Measurements from ENCODE around the gene BUB1. TPM values are rescaled to one million over a fixed set of nuclear protein-coding genes. Genes with fewer than 3 reads are reported as not detected.

BUB1 gene
- total RNA-seq, 1 donor from 2014 or later = 80.4 TPM

- Mint-ChIP-seq H3K27me3 (ENCODE audit: low read depth) (no peaks in the 10 kb centered on the region), H3K36me3 (ENCODE audit: low read depth) (peaks cover 3% of the 10 kb centered on the region), H3K9me3 (peaks cover 4% of the 10 kb centered on the region), H3K27ac (ENCODE audit: unreplicated experiment) (no peak overlapping the region), H3K4me1 (peaks cover 28% of the 10 kb centered on the region), H3K4me3 (no peak overlapping the region)
- no peak for DNase-seq (ENCODE audit: low read depth, low spot score)
- TF ChIP-seq CTCF (conservative IDR thresholded peaks at IDR 0.05) = no peak
Observed at GRCh38 chr2:110682872-110683271, 5.0 kb upstream of the BUB1 start.

GRCh38 chr2:110682267-110682666 is 4.4 kb upstream of the BUB1 start:
- peaks cover 29% of the 10 kb centered on the region for H3K4me1 Mint-ChIP-seq
- H3K9me3 Mint-ChIP-seq = peaks cover 2% of the 10 kb centered on the region
- H3K27me3 Mint-ChIP-seq (ENCODE audit: low read depth) = no peaks in the 10 kb centered on the region
- DNase-seq (ENCODE audit: low read depth, low spot score) = no peak
- no peak for TF ChIP-seq CTCF (conservative IDR thresholded peaks at IDR 0.05)
- no peak overlapping the region for H3K4me3 Mint-ChIP-seq
- H3K27ac Mint-ChIP-seq (ENCODE audit: unreplicated experiment) = no peak overlapping the region
- H3K36me3 Mint-ChIP-seq (ENCODE audit: low read depth) = no peaks in the 10 kb centered on the region

GRCh38 chr2:110680709-110681108 is 2.8 kb upstream of the BUB1 start:
- Mint-ChIP-seq H3K4me3 (peak overlapping the region; percentile 28), H3K27ac (ENCODE audit: unreplicated experiment) (no peak overlapping the region), H3K27me3 (ENCODE audit: low read depth) (no peaks in the 10 kb centered on the region), H3K9me3 (peaks cover 2% of the 10 kb centered on the region), H3K36me3 (ENCODE audit: low read depth) (no peaks in the 10 kb centered on the region), H3K4me1 (peaks cover 43% of the 10 kb centered on the region)
- TF ChIP-seq CTCF (conservative IDR thresholded peaks at IDR 0.05) = no peak
- DNase-seq (ENCODE audit: low read depth, low spot score) = no peak

GRCh38 chr2:110679865-110680264 is 2.0 kb upstream of the BUB1 start:
- DNase-seq (ENCODE audit: low read depth, low spot score) = no peak
- Mint-ChIP-seq H3K36me3 (ENCODE audit: low read depth) (peaks cover 2% of the 10 kb centered on the region), H3K4me1 (peaks cover 48% of the 10 kb centered on the region), H3K4me3 (peak overlapping the region; percentile 98), H3K27ac (ENCODE audit: unreplicated experiment) (no peak overlapping the region), H3K27me3 (ENCODE audit: low read depth) (no peaks in the 10 kb centered on the region), H3K9me3 (peaks cover 2% of the 10 kb centered on the region)
- no peak for TF ChIP-seq CTCF (conservative IDR thresholded peaks at IDR 0.05)

GRCh38 chr2:110679337-110679707 is 1.5 kb upstream of the BUB1 start:
- Mint-ChIP-seq H3K9me3 (peaks cover 2% of the 10 kb centered on the region), H3K36me3 (ENCODE audit: low read depth) (peaks cover 2% of the 10 kb centered on the region), H3K4me1 (peaks cover 52% of the 10 kb centered on the region), H3K27me3 (ENCODE audit: low read depth) (no peaks in the 10 kb centered on the region), H3K27ac (ENCODE audit: unreplicated experiment) (no peak overlapping the region), H3K4me3 (peak overlapping the region; percentile 98)
- TF ChIP-seq CTCF (conservative IDR thresholded peaks at IDR 0.05) = no peak
- DNase-seq (ENCODE audit: low read depth, low spot score) = no peak
